ENCODE measurements around the gene PALLD.

PALLD gene

DNA sequence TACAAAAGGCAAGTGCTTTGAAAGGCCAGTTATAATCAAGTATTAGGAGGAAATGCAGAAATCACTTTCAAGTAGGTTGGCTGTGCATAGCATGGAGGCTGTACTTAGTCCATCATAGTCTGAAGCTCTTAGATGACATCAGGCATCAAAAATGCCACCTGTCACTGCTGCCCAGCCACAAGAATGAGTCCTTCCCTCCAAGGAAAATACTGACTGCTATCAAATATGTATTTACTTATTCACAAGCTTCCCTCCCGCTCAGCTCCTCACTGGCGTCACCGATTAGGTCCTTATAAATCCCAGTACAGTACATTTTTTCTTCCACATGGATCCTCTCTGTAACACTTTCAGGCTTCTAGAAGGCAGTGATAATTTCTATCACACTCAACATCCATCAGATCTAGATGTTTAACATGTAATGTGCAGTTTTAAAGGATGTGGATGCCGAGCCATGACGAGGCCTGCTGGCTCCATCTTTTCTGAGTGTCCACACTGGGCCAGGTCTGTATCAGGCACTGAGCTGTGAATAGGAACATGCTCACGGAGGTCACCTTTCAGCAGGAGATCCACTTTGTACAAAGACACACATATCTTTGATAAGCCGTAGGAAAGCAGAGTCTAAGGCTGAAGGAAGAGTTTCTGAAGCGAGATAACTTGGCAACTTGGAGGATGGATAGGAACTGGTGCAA, 121.9 kb downstream of the PALLD start:
- DNase-seq: no peak

- no peak for DNase-seq
Observed at GRCh38 chr4:168619266-168619631, 122.4 kb downstream of the PALLD start.

DNA sequence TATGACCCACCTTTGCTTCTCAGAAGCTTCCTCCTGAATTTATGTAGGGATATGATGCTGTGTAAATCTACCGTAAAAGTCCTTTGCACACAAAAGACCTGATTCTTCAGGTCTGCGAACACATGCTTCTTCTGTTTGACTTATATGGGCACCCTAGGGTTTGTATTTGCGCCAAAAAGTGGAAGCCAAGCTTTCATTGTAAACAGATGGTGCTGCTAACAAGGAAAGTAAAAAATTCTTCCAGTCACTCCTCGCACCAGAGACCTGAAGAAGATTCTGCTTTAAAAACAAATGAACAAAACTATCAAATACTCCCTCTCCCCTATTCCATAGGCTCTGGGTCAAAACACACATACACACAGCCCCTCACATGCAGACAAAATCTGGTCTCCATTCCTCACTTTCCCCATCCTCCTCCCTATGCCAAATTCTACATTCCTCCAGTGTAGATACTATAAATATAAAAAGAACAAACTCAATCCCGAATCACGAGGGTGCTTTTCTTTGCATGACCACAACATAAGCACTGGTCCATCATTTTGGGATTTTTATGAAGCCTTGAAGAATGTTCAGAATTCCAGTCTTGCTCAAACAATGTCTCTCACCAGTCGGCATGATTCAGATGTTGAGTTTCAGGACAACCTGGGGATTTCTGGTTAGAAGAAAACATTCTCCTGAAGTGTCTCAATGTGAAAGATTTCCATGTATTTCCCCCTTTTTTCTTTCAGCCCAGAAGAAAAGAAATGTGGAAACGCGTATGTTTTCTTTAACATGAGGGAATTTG, 125.1 kb downstream of the PALLD start:
- DNase-seq: no peak

DNA sequence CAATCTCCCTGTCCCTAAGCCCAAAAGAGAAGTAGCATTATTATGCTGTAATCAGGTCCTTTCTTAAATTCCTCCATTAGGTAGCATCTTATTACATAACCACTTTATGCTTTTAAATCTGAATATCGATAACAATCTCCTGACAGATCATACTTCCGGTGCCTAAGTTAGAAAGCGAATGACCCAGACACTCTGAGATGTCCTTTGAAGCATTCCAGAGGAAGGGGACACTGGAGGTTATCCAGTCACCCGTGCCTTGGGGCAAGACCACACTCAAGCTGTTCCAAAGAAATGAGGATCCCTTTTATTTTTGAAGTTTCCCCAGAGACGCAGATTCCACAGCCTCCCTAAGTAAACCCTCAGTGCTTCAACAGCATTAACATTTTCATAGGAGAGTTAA, 125.7 kb downstream of the PALLD start:
- no peak for DNase-seq

GRCh38 chr4:168623011-168623410, 126.2 kb downstream of the PALLD start:
- DNase-seq: no peak

GRCh38 chr4:168623484-168623883, 126.6 kb downstream of the PALLD start:
- DNase-seq: no peak

DNA sequence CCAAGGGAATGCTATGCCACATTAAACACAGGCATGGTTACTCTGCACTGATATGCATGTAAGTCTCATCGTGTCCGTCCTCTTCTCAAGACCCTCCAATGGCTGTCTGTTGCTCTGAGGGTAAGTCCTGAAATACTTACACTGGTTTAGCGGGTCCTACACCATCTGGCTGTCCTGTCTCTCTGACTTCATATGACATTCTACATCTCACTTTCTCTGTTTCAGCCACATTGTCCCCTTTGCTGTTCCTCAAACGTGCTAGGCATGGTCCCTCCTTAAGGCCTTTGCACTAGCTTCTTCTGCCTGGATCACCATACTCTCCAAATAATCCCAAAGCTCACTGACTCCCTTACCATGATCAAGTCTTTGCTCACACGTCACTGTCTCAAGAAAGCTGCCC, 131.4 kb downstream of the PALLD start:
- no peak for DNase-seq

DNA sequence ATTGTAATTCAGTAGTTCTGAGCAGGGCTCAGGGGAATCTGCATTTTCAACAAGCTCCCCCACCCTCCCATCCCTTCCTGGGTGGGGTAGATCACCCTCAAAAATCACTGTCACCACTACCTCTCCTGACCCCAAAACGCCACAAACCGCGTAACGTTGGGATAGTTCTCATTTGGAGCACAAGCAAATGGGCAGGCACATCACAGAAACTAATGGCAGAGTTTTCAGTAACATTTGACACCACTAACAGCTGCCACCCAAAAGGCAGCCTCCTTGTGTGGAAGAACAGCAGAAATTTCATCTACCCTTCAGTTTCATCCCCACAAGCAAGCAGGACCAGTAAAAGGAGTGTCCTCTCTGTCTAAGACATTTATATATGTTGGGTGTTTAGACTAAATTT, 132.7 kb downstream of the PALLD start:
- no peak for DNase-seq

GRCh38 chr4:168630445-168631187, 133.8 kb downstream of the PALLD start:
- DNase-seq: no peak

- DNase-seq: peak in 19 of 56 donors; percentile 1 to 33 (median 8)
Observed at GRCh38 chr4:168631241-168632162, 134.7 kb downstream of the PALLD start.

DNA sequence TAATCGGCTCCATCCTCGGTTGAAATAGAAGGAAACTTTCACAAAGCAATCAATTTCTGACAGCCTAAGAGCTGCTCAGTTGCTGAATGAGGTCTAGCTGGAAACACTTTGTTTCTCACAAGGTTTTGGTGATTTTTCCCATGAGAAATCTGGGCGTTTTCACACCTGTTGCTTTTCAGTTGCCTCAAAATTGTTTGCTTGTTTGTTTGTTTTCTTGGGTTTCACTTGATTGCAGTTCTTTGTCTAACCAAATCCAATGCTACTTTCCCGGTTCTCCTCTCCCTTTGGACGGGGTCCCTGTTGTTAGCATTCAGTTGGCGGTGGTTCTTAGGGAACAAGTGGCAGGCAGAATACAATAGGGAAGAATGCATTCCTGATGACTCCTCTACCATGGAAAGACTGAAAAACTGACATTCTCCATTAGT, 135.5 kb downstream of the PALLD start:
- DNase-seq: no peak

GRCh38 chr4:168633064-168633463, 136.2 kb downstream of the PALLD start:
- DNase-seq: no peak

GRCh38 chr4:168633496-168633895, 136.6 kb downstream of the PALLD start:
- DNase-seq: no peak

- no peak for DNase-seq
Observed at GRCh38 chr4:168634276-168634802, 137.5 kb downstream of the PALLD start.

DNA sequence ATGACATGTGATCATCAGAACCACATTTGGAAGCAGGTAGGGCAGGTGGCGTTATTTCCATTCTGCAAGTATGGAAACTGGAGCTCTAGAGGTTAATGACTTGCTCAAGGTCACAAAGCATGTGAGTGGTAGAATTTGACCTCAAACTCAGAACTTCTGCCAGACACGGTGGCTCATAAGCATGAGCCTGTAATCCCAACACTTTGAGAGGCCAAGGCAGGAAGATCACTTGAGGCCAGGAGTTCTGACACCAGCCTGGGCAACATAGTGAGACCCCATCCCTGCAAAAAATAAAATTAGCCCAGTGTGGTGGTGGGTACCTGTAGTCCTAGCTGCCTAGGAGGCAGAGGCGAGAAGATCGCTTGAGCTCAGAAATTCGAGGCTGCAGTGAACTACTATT, 139.2 kb downstream of the PALLD start:
- no peak for DNase-seq

- DNase-seq: no peak
Observed at GRCh38 chr4:168636506-168637196, 139.8 kb downstream of the PALLD start.

DNA sequence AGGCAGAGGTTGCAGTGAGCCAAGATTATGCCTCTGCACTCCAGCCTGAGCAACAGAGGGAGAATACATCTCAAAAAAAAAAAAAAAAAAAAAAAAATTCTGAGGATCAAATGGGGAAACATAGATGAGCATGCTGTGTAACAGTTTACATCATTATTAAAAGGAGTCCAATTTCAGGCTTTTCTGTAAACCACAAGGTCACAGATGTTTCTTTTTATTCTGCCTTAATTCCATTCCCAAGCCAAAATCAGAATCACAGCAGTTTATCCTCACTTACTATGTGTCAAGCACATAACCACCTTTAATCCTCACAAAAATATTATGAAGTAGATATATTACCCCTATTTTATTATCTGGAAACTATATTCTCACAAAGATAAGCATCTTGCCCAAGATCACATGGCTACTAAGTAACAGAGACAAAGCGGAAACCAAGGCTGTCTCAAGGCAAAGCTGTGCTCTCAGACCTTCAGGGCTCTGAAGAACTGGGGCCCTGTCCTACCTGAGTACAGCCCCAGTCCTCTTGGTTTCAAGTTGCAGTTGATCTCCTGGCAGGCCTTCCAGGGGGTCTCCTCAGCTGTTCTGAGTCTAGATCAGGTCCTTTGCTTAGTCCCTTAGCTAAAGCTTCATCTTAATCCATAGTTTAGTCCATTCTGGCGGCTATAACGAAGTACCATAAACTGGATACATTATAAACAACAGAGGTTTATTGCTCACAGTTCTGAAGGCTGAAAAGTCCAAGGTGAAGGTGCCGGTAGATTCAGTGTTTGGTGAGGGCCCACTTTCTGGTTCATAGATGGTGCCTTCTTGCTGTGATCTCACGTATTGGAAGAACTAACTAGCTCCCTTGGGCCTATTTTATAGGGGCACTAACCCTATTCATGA, 141.3 kb downstream of the PALLD start:
- no peak for DNase-seq

DNA sequence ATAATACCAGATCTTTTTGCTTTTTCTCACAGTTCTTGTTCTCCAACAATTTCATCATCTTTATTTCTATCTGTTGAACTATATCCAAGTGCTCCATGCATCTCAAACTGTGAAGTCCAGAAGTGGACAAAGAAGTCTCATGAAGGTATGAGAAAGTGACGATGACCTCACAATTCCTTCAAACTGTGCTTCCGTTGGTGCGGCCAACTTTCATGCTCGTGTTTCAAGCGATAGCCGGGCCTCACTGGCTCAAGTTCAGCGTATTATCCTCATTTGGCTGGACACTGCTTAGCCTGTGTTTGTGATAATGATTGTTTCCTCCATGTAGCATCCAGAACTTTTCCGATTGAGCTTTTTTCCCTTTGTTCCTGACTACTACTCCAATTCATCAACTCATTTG, 143.1 kb downstream of the PALLD start:
- no peak for DNase-seq

DNA sequence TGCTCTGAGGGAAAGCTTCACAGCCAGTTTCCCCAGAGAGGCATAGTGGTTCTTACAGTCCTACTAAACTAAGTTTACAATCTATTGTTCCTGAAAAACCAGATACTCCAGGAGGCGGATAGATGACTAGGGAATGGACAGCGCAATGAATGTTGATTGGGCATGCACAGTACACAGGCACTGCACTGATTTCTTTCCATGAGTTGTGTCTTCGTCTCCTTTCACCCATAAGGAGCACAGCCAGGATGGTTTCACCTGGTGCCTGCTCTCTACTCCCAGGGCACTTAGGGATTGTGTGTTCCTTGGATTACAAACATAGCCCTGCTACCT, 144.9 kb downstream of the PALLD start:
- no peak for DNase-seq
